SK-N-SH (cell line): ENCODE results near the gene TM9SF4. TPM values are rescaled to one million over a fixed set of nuclear protein-coding genes. Genes with fewer than 3 reads are reported as not detected.

ENCODE experiments used
- CTCF ChIA-PET: fragments of 300-600, 350-600 bp; formaldehyde crosslinking; extraction: SDS; loops from one replicate; lab custom pipeline; 2021; lab: Yijun Ruan, JAX
- POLR2A ChIA-PET: fragments of 350-600 bp; sonication (Branson Sonifier 250); formaldehyde crosslinking; extraction: SDS; loops from one replicate; lab custom pipeline; 2020; ENCODE audit warnings: antibody characterized with exemption, inconsistent platforms; lab: Yijun Ruan, JAX
- DNase-seq: peaks from one replicate; pipeline ENCODE4 v3.0.0; 2012
- H2AFZ ChIP-seq: fragments of 200-600 bp; sonication (generic); 2 replicates; pipeline ENCODE4 v1.8.1; 2016; ENCODE audit warnings: antibody characterized with exemption, mild to moderate bottlenecking, low read depth
- H3F3A ChIP-seq: fragments of 200-600 bp; sonication (generic); replicated peaks from 2 replicates; pipeline ENCODE3; 2016; ENCODE audit warnings: antibody characterized with exemption, mild to moderate bottlenecking; ENCODE audit not compliant: insufficient read depth
- H3K27ac ChIP-seq, 2 experiments: fragments of 200-500 bp in 1 of 2; fragments of 200-600 bp in 1 of 2; sonication (Bioruptor generic) in 1 of 2; sonication (generic), shearing (Covaris generic) in 1 of 2; 2 replicates each; pipeline versions ENCODE4 v1.5.1 to v1.6.1; 2014 to 2016; ENCODE audit warnings: low read depth in 2 of 2, inconsistent platforms in 1 of 2, low read length in 1 of 2, mild to moderate bottlenecking in 1 of 2, mixed read lengths in 1 of 2
- H3K27me3 ChIP-seq: fragments of 200-600 bp; sonication (generic), shearing (Covaris generic); 2 replicates; pipeline ENCODE4 v1.6.1; 2016; ENCODE audit warnings: mixed run types; ENCODE audit not compliant: insufficient read depth
- H3K36me3 ChIP-seq, 2 experiments: fragments of 200-500 bp in 1 of 2; fragments of 200-600 bp in 1 of 2; sonication (Bioruptor generic) in 1 of 2; sonication (generic) in 1 of 2; replicated peaks in 1 of 2; 2 replicates each; pipeline versions ENCODE3 to v1.5.1; 2014 to 2016; ENCODE audit warnings: low read length in 1 of 2, mild to moderate bottlenecking in 1 of 2; ENCODE audit not compliant: insufficient read depth in 2 of 2, control insufficient read depth in 1 of 2
- H3K4me1 ChIP-seq, 2 experiments: fragments of 200-500 bp in 1 of 2; fragments of 200-600 bp in 1 of 2; sonication (Bioruptor generic) in 1 of 2; sonication (generic), shearing (Covaris generic) in 1 of 2; 2 replicates each; pipeline versions ENCODE4 v1.5.1 to v1.6.1; 2014 to 2016; ENCODE audit warnings: low read depth in 1 of 2, low read length in 1 of 2, mixed run types in 1 of 2; ENCODE audit not compliant: insufficient read depth in 2 of 2, control insufficient read depth in 1 of 2
- H3K4me2 ChIP-seq: fragments of 200-600 bp; sonication (generic), shearing (Covaris generic); 2 replicates; pipeline ENCODE4 v1.6.1; 2017; ENCODE audit warnings: mixed run types
- H3K4me3 ChIP-seq, 2 experiments: fragments of 200-500 bp in 1 of 2; fragments of 200-600 bp in 1 of 2; sonication (Bioruptor generic) in 1 of 2; sonication (generic), shearing (Covaris generic) in 1 of 2; 2 replicates each; pipeline versions ENCODE4 v1.5.1 to v1.8.1; 2014 to 2016; ENCODE audit warnings: low read depth in 2 of 2, inconsistent platforms in 1 of 2, low read length in 1 of 2, mild to moderate bottlenecking in 1 of 2, mixed read lengths in 1 of 2, moderate library complexity in 1 of 2
- H3K79me2 ChIP-seq: fragments of 200-600 bp; sonication (generic); 2 replicates; pipeline ENCODE4 v1.8.1; 2017; ENCODE audit warnings: mild to moderate bottlenecking; ENCODE audit not compliant: insufficient read depth
- H3K9ac ChIP-seq: fragments of 200-600 bp; sonication (generic); 2 replicates; pipeline ENCODE4 v1.6.1; 2017; ENCODE audit warnings: mixed run types
- H3K9me2 ChIP-seq: fragments of 200-600 bp; sonication (generic); 2 replicates; pipeline ENCODE4 v1.6.1; 2017; ENCODE audit warnings: mixed run types
- H3K9me3 ChIP-seq: fragments of 200-600 bp; sonication (generic); 2 replicates; pipeline ENCODE4 v1.6.1; 2017; ENCODE audit warnings: mixed run types, mild to moderate bottlenecking, moderate library complexity
- H4K20me1 ChIP-seq: fragments of 200-600 bp; sonication (generic); 2 replicates; pipeline ENCODE4 v1.6.1; 2017; ENCODE audit warnings: mild to moderate bottlenecking, mixed run types; ENCODE audit not compliant: insufficient read depth
- CHD2 ChIP-seq: fragments of 150-350 bp; IDR thresholded peaks from 2 replicates; pipeline ENCODE4 v1.6.1; 2018; ENCODE audit warnings: low read length; ENCODE audit not compliant: partially characterized antibody
- ELF1 ChIP-seq: IDR thresholded peaks from 2 replicates; pipeline ENCODE4 v1.4.0; 2012
- EZH2phosphoT487 ChIP-seq: fragments of 200-600 bp; sonication (generic); IDR thresholded peaks from 2 replicates; pipeline ENCODE4 v1.6.1; 2017; ENCODE audit warnings: low read depth, mixed run types, mild to moderate bottlenecking, antibody characterized with exemption, moderate library complexity, borderline replicate concordance
- FOXM1 ChIP-seq: IDR thresholded peaks from 2 replicates; pipeline ENCODE4 v1.4.0; 2012; ENCODE audit warnings: low read depth, mild to moderate bottlenecking
- GABPA ChIP-seq: IDR thresholded peaks from 2 replicates; pipeline ENCODE4 v1.4.0; 2012; ENCODE audit warnings: low read depth, mild to moderate bottlenecking
- GATA2 ChIP-seq: sonication (generic); formaldehyde crosslinking; IDR thresholded peaks from 2 replicates; pipeline ENCODE4 v1.5.0; 2020; ENCODE audit warnings: mild to moderate bottlenecking, missing genetic modification reagents
- IRF3 ChIP-seq: fragments of 150-350 bp; IDR thresholded peaks from 2 replicates; pipeline ENCODE4 v1.6.1; 2016; ENCODE audit warnings: mild to moderate bottlenecking, low read depth, low read length
- MXI1 ChIP-seq: IDR thresholded peaks from 2 replicates; pipeline ENCODE4 v1.6.1; 2012; ENCODE audit warnings: mild to moderate bottlenecking, low read depth, low read length, improper control_type of control experiment
- NFIC ChIP-seq: IDR thresholded peaks from 2 replicates; pipeline ENCODE4 v1.4.0; 2012; ENCODE audit warnings: borderline replicate concordance
- NRF1 ChIP-seq: IDR thresholded peaks from 2 replicates; pipeline ENCODE4 v1.6.1; 2012; ENCODE audit warnings: low read depth, mild to moderate bottlenecking, low read length
- RAD21 ChIP-seq: IDR thresholded peaks from 2 replicates; pipeline ENCODE4 v1.6.1; 2012; ENCODE audit warnings: mild to moderate bottlenecking, low read length
- RCOR1 ChIP-seq: fragments of 150-350 bp; IDR thresholded peaks from 2 replicates; pipeline ENCODE4 v1.6.1; 2017; ENCODE audit warnings: antibody characterized with exemption, low read length
- TAF1 ChIP-seq: IDR thresholded peaks from 2 replicates; pipeline ENCODE4 v1.6.1; 2012; ENCODE audit warnings: low read depth, mild to moderate bottlenecking, low read length, moderate library complexity, borderline replicate concordance
- USF2 ChIP-seq: fragments of 150-350 bp; IDR thresholded peaks from 2 replicates; pipeline ENCODE4 v1.6.1; 2017; ENCODE audit warnings: antibody characterized with exemption, low read length, low read depth, borderline replicate concordance
- WGBS: methylation state at CpG from one replicate; pipeline ENCODE4 v1.1.6; 2017; ENCODE audit warnings: low lambda C conversion rate; 5-methylcytosine and 5-hydroxymethylcytosine counted together
- polyA plus RNA-seq, 3 experiments: library from polyadenylated mRNA; depleted of rRNA; stranded (reverse); fragments of >200 nt; gene quantifications; 2 replicates each; pipeline ENCODE4 v1.2.3, GENCODE V29; 2012
- TF ChIP-seq, protein P1 (sequence below): IDR thresholded peaks from 2 replicates; pipeline ENCODE4 v1.6.1; 2012; ENCODE audit warnings: mild to moderate bottlenecking, low read depth, low read length, moderate library complexity
- TF ChIP-seq, protein P2 (sequence below): fragments of 200-600 bp; sonication (generic); IDR thresholded peaks from 2 replicates; pipeline ENCODE4 v1.6.1; 2017; ENCODE audit warnings: antibody characterized with exemption, mild to moderate bottlenecking, moderate library complexity
- TF ChIP-seq, protein P3 (sequence below): IDR thresholded peaks from 2 replicates; pipeline ENCODE4; 2012

The TM9SF4 gene
- polyA plus RNA-seq, 1 of the 3 experiments (the other 2 are of a cell fraction): 61.0 TPM

DNA sequence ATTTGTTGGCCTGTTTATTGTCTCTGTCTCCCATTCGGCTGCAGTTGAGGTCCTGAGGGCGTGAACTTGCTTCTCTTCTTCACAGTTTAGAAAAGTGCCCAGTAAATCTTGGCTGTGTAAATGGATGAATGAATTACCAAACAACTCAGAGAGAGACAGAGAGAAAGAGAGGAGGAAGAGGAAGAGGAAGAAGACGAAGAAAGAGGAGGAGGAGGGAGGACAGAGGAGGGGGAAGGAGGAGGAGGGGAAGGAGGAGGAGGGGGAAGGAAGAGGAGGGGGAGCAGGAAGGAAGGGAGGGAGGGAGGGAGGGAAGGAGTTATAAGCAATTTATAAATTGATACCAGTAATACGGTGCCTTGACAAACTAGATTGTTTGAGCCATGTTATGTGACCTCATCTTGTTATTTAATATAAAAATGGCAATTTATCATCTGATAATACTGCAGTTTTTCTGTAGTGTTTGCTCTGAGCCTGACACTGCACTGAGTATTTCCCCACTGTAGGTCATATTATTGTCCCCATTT is 38.8 kb upstream of the TM9SF4 start:
- TF ChIP-seq NRF1 (no peak), MXI1 (no peak), USF2 (no peak), GABPA (no peak), ELF1 (no peak), CHD2 (no peak), RAD21 (no peak), NFIC (no peak), FOXM1 (no peak), TAF1 (no peak), GATA2 (CRISPR knock-in tag) (no peak), EZH2phosphoT487 (no peak), RCOR1 (no peak), IRF3 (no peak)
- TF ChIP-seq, protein P1, sequence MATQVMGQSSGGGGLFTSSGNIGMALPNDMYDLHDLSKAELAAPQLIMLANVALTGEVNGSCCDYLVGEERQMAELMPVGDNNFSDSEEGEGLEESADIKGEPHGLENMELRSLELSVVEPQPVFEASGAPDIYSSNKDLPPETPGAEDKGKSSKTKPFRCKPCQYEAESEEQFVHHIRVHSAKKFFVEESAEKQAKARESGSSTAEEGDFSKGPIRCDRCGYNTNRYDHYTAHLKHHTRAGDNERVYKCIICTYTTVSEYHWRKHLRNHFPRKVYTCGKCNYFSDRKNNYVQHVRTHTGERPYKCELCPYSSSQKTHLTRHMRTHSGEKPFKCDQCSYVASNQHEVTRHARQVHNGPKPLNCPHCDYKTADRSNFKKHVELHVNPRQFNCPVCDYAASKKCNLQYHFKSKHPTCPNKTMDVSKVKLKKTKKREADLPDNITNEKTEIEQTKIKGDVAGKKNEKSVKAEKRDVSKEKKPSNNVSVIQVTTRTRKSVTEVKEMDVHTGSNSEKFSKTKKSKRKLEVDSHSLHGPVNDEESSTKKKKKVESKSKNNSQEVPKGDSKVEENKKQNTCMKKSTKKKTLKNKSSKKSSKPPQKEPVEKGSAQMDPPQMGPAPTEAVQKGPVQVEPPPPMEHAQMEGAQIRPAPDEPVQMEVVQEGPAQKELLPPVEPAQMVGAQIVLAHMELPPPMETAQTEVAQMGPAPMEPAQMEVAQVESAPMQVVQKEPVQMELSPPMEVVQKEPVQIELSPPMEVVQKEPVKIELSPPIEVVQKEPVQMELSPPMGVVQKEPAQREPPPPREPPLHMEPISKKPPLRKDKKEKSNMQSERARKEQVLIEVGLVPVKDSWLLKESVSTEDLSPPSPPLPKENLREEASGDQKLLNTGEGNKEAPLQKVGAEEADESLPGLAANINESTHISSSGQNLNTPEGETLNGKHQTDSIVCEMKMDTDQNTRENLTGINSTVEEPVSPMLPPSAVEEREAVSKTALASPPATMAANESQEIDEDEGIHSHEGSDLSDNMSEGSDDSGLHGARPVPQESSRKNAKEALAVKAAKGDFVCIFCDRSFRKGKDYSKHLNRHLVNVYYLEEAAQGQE: no peak
- TF ChIP-seq, protein P2, sequence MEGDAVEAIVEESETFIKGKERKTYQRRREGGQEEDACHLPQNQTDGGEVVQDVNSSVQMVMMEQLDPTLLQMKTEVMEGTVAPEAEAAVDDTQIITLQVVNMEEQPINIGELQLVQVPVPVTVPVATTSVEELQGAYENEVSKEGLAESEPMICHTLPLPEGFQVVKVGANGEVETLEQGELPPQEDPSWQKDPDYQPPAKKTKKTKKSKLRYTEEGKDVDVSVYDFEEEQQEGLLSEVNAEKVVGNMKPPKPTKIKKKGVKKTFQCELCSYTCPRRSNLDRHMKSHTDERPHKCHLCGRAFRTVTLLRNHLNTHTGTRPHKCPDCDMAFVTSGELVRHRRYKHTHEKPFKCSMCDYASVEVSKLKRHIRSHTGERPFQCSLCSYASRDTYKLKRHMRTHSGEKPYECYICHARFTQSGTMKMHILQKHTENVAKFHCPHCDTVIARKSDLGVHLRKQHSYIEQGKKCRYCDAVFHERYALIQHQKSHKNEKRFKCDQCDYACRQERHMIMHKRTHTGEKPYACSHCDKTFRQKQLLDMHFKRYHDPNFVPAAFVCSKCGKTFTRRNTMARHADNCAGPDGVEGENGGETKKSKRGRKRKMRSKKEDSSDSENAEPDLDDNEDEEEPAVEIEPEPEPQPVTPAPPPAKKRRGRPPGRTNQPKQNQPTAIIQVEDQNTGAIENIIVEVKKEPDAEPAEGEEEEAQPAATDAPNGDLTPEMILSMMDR: no peak
- TF ChIP-seq, protein P3, sequence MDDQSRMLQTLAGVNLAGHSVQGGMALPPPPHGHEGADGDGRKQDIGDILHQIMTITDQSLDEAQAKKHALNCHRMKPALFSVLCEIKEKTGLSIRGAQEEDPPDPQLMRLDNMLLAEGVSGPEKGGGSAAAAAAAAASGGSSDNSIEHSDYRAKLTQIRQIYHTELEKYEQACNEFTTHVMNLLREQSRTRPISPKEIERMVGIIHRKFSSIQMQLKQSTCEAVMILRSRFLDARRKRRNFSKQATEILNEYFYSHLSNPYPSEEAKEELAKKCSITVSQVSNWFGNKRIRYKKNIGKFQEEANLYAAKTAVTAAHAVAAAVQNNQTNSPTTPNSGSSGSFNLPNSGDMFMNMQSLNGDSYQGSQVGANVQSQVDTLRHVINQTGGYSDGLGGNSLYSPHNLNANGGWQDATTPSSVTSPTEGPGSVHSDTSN: no peak
- Histone ChIP-seq H4K20me1 (no peaks in the 10 kb centered on the region), H3K9me2 (no peaks in the 10 kb centered on the region), H3K27ac (no peak overlapping the region), H3F3A (peaks cover 4% of the 10 kb centered on the region), H3K4me2 (no peak overlapping the region), H3K79me2 (no peaks in the 10 kb centered on the region), H3K4me1 (no peaks in the 10 kb centered on the region; a peak in 1 of 4 replicates), H3K36me3 (no peaks in the 10 kb centered on the region), H2AFZ (no peak overlapping the region), H3K9ac (no peak overlapping the region), H3K4me3 (no peak overlapping the region), H3K27me3 (no peaks in the 10 kb centered on the region; the same call in 1 of the 2 replicates), H3K9me3 (no peaks in the 10 kb centered on the region)
- ChIA-PET CTCF (no interaction called here), POLR2A (no interaction called here)
- no peak for DNase-seq
- WGBS: 69% methylated on average over 4 of the region's 4 CpGs
